ENCODE measurements around the gene C1QTNF9. TPM values are rescaled to one million over a fixed set of nuclear protein-coding genes. Genes with fewer than 3 reads are reported as not detected.
"Not testable (repeated sequence)": the region's sequence is repeated elsewhere in the genome, so short reads cannot be mapped to it uniquely, and the experiment has no call there.

C1QTNF9 gene
- total RNA-seq, 4 donors from 2014 or later: 0.53 TPM; not detected in 3

- H3K4me3 ChIP-seq (ENCODE audit: low read depth, poor library complexity, severe bottlenecking); intact Hi-C loops (cut with DNase I; ENCODE audit: low total_unique reads); DNase-seq (ENCODE audit: low spot score in 2 of 2): not testable (repeated sequence)
- 47 to 74% methylated on average over 2 of the region's 2 CpGs for WGBS, 2 donors
Observed at GRCh38 chr13:24322470-24322869, 13.1 kb downstream of the C1QTNF9 start.

- intact Hi-C loops (cut with DNase I; ENCODE audit: low total_unique reads): no loop called here
- 86 to 88% methylated on average over 24 to 28 of the region's 28 CpGs for WGBS, 2 donors
Observed at GRCh38 chr13:24323036-24323738, 13.8 kb downstream of the C1QTNF9 start.

GRCh38 chr13:24323739-24324075, 14.3 kb downstream of the C1QTNF9 start:
- intact Hi-C loops (cut with DNase I; ENCODE audit: low total_unique reads): no loop called here
- 47 to 54% methylated on average over 5 of the region's 5 CpGs for WGBS, 2 donors
- H3K4me3 ChIP-seq (ENCODE audit: low read depth, poor library complexity, severe bottlenecking): no peak overlapping the region
- TF ChIP-seq CTCF (IDR thresholded peaks at IDR 0.05) (no peak), POLR2A (IDR thresholded peaks at IDR 0.05) (no peak)
- no peak for DNase-seq (ENCODE audit: low spot score in 2 of 2)

More at GRCh38 chr13:24323036-24323738, 13.8 kb downstream of the C1QTNF9 start:
- TF ChIP-seq POLR2A (IDR thresholded peaks at IDR 0.05) (no peak), CTCF (IDR thresholded peaks at IDR 0.05) (no peak)
- DNase-seq (ENCODE audit: low spot score in 2 of 2): no peak
- no peak overlapping the region for H3K4me3 ChIP-seq (ENCODE audit: low read depth, poor library complexity, severe bottlenecking)

- DNase-seq (ENCODE audit: low spot score in 2 of 2); H3K4me3 ChIP-seq (ENCODE audit: low read depth, poor library complexity, severe bottlenecking); intact Hi-C loops (cut with DNase I; ENCODE audit: low total_unique reads): not testable (repeated sequence)
- 69 to 80% methylated on average over 23 of the region's 23 CpGs for WGBS, 2 donors
Observed at GRCh38 chr13:24327598-24327997, 18.2 kb downstream of the C1QTNF9 start.

GRCh38 chr13:24328145-24328544, 18.8 kb downstream of the C1QTNF9 start:
- intact Hi-C loops (cut with DNase I; ENCODE audit: low total_unique reads): no loop called here
- TF ChIP-seq POLR2A (IDR thresholded peaks at IDR 0.05): no peak
- no peak for TF ChIP-seq CTCF (IDR thresholded peaks at IDR 0.05)
- 11 to 39% methylated on average over 32 to 37 of the region's 38 CpGs for WGBS, 2 donors
- DNase-seq (ENCODE audit: low spot score in 2 of 2): no peak
- H3K4me3 ChIP-seq (ENCODE audit: low read depth, poor library complexity, severe bottlenecking): no peak overlapping the region

- no peak for DNase-seq (ENCODE audit: low spot score in 2 of 2)
- WGBS, 2 donors: 89 to 94% methylated on average over 35 to 36 of the region's 36 CpGs
- no peak for TF ChIP-seq POLR2A (IDR thresholded peaks at IDR 0.05)
- TF ChIP-seq CTCF (IDR thresholded peaks at IDR 0.05): no peak
- intact Hi-C loops (cut with DNase I; ENCODE audit: low total_unique reads): loop anchor here (2.0 kb wide), 1 partner anchor 40 kb away; no protein-coding TSS in a partner anchor
- H3K4me3 ChIP-seq (ENCODE audit: low read depth, poor library complexity, severe bottlenecking): no peak overlapping the region
Observed at GRCh38 chr13:24338721-24339120, 29.3 kb downstream of the C1QTNF9 start.

All from lower leg skin (tissue), 4 donors.